GM19238 (cell line): ENCODE measurements around the gene TRUB1.

Source experiments
- DNase-seq: peaks from one replicate; pipeline ENCODE4 v3.0.0; 2011; ENCODE audit warnings: low spot score; ENCODE audit not compliant: insufficient read length

The TRUB1 gene

DNA sequence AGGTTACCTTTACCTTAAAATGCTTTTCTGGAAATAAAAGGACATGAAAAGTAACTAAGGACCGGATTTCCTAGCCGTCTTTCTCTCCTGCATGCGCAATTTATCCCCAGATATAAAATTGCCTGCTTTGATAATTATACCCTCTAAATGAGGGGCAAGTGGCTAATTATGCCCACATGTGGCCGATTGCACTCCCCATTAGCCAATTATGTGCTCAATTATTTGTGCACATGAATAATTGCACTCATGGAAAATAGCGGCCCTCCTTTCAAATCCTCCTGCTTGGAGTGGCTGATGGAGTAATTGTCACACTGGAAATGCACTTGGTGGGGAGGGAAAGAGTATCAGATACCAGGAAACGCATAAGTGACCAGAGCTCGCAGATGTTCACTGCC, 88.7 kb downstream of the TRUB1 start:
- DNase-seq = no peak
